ENCODE data around the gene SLC25A21.

DNA sequence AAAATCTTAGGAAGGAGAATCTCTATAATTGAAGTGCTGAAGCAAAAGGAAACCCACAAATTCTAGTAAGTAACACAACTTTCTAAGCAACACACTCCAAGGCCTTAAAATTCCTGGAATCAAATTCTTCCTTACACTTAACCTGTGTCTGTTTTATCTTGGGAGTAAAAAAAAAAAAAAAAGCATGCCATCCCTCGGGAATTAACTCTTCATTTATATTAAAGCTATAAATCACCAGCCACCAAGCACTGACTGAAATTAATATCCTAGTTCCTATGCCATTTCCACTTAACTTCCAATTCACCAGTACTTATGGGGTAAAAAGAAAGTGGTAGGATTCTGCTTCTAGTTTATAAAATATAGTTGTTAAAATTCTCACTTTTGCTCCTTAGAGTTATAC, 238.1 kb downstream of the SLC25A21 start:
- TF ChIP-seq, protein P1, sequence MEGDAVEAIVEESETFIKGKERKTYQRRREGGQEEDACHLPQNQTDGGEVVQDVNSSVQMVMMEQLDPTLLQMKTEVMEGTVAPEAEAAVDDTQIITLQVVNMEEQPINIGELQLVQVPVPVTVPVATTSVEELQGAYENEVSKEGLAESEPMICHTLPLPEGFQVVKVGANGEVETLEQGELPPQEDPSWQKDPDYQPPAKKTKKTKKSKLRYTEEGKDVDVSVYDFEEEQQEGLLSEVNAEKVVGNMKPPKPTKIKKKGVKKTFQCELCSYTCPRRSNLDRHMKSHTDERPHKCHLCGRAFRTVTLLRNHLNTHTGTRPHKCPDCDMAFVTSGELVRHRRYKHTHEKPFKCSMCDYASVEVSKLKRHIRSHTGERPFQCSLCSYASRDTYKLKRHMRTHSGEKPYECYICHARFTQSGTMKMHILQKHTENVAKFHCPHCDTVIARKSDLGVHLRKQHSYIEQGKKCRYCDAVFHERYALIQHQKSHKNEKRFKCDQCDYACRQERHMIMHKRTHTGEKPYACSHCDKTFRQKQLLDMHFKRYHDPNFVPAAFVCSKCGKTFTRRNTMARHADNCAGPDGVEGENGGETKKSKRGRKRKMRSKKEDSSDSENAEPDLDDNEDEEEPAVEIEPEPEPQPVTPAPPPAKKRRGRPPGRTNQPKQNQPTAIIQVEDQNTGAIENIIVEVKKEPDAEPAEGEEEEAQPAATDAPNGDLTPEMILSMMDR (IDR thresholded peaks at IDR 0.05 in 8 of 11, conservative IDR thresholded peaks at IDR 0.05 in 3 of 11), result no peak
- no peak for TF ChIP-seq POLR2A (IDR thresholded peaks at IDR 0.05)
